ENCODE measurements around the gene ARPC2. TPM values are rescaled to one million over a fixed set of nuclear protein-coding genes. Genes with fewer than 3 reads are reported as not detected.

ARPC2 gene
- total RNA-seq, 5 donors from 2014 or later (not counting 1 experiment from before 2014, with no cell fraction given) = 347 to 487 (median 390) TPM

GRCh38 chr2:218226903-218227302 lies 9.9 kb downstream of the ARPC2 start:
- Histone ChIP-seq H3K9me3 (no peaks in the 10 kb centered on the region), H3K27ac (ENCODE audit: low read length) (peak overlapping the region; percentile 38), H3K36me3 (ENCODE audit: control insufficient read depth in 2 of 2, extremely low read depth in 1 of 2, insufficient read depth in 1 of 2, low read length in 1 of 2) (peaks cover 14 to 69% of the 10 kb centered on the region in 2 donors), H3K4me1 (ENCODE audit: control insufficient read depth in 1 of 2, extremely low read depth in 1 of 2, insufficient read depth in 2 of 2, low read length in 2 of 2) (peaks cover 66 to 68% of the 10 kb centered on the region in 2 experiments), H3K27me3 (replicated peaks in 1 of 2; ENCODE audit: control insufficient read depth in 2 of 2, extremely low read depth in 1 of 2, insufficient read depth in 2 of 2, low read length in 1 of 2) (no peaks in the 10 kb centered on the region), H3K4me3 (ENCODE audit: control insufficient read depth in 1 of 2, extremely low read depth in 1 of 2, low read length in 1 of 2) (no peak overlapping the region)
- Mint-ChIP-seq H3K36me3 (peaks cover 55% of the 10 kb centered on the region), H3K9me3 (no peaks in the 10 kb centered on the region), H3K4me3 (peak overlapping the region in 1 of 3 donors; percentile 100), H3K27ac (peak overlapping the region; percentile 81 to 94), H3K27me3 (no peaks in the 10 kb centered on the region), H3K4me1 (peaks cover 89 to 93% (median 92%) of the 10 kb centered on the region in 3 donors)
- no peak for ATAC-seq (replicated peaks in 1 of 4)
- 59% methylated on average over 2 of the region's 3 CpGs for WGBS (ENCODE audit: insufficient coverage)
- no peak for DNase-seq
- CTCF ChIA-PET = interaction anchor here (0.6 to 1.6 kb wide), 7 partner anchors 28 to 980 kb away, joined by 3 to 8 read pairs (median 4); partner anchors contain the start of gene ZFAND2B (in 1 of the 2)
- POLR2A ChIA-PET = interaction anchor here (0.6 to 1.6 kb wide), 7 partner anchors 9 to 652 kb away, joined by 3 to 13 read pairs (median 4); no protein-coding TSS in a partner anchor

GRCh38 chr2:218228366-218229090 lies 11.5 kb downstream of the ARPC2 start:
- DNase-seq (no peak), ATAC-seq (replicated peaks in 1 of 4) (no peak)
- H3K4me3 ChIP-seq (ENCODE audit: control insufficient read depth in 1 of 2, extremely low read depth in 1 of 2, low read length in 1 of 2) = no peak overlapping the region
- 100% methylated on average over 2 of the region's 6 CpGs for WGBS (ENCODE audit: insufficient coverage)
- peak overlapping the region; percentile 70 for H3K27ac ChIP-seq (ENCODE audit: low read length)
- Mint-ChIP-seq H3K4me1 (peaks cover 81 to 86% (median 84%) of the 10 kb centered on the region in 3 donors), H3K36me3 (peaks cover 63% of the 10 kb centered on the region), H3K27me3 (no peaks in the 10 kb centered on the region), H3K9me3 (no peaks in the 10 kb centered on the region), H3K4me3 (peak overlapping the region in 2 of 3 donors; percentile 48 to 70), H3K27ac (peak overlapping the region; percentile 81 to 92)
- no peaks in the 10 kb centered on the region for H3K27me3 ChIP-seq (replicated peaks in 1 of 2; ENCODE audit: control insufficient read depth in 2 of 2, extremely low read depth in 1 of 2, insufficient read depth in 2 of 2, low read length in 1 of 2)
- no peaks in the 10 kb centered on the region for H3K9me3 ChIP-seq
- CTCF ChIA-PET = interaction anchor here (0.5 to 3.1 kb wide), 12 partner anchors 9 to 243 kb away, joined by 3 to 33 read pairs (median 4); partner anchors contain the start of genes AAMP (in 1 of the 2), CXCR1 (in 1 of the 2) and PNKD (in 1 of the 2)
- H3K36me3 ChIP-seq (ENCODE audit: control insufficient read depth in 2 of 2, extremely low read depth in 1 of 2, insufficient read depth in 1 of 2, low read length in 1 of 2) = peaks cover 14 to 77% of the 10 kb centered on the region in 2 donors
- POLR2A ChIA-PET = interaction anchor here (0.5 to 1.8 kb wide), 10 partner anchors 8 to 1766 kb away, joined by 3 to 36 read pairs (median 4); no protein-coding TSS in a partner anchor
- peaks cover 53 to 54% of the 10 kb centered on the region in 2 experiments for H3K4me1 ChIP-seq (ENCODE audit: control insufficient read depth in 1 of 2, extremely low read depth in 1 of 2, insufficient read depth in 2 of 2, low read length in 2 of 2)

GRCh38 chr2:218229239-218229638 lies 12.2 kb downstream of the ARPC2 start:
- Histone ChIP-seq H3K4me1 (ENCODE audit: control insufficient read depth in 1 of 2, extremely low read depth in 1 of 2, insufficient read depth in 2 of 2, low read length in 2 of 2) (peaks cover 46 to 47% of the 10 kb centered on the region in 2 experiments), H3K27ac (ENCODE audit: low read length) (peak overlapping the region; percentile 70), H3K36me3 (ENCODE audit: control insufficient read depth in 2 of 2, extremely low read depth in 1 of 2, insufficient read depth in 1 of 2, low read length in 1 of 2) (peaks cover 14 to 78% of the 10 kb centered on the region in 2 donors), H3K27me3 (replicated peaks in 1 of 2; ENCODE audit: control insufficient read depth in 2 of 2, extremely low read depth in 1 of 2, insufficient read depth in 2 of 2, low read length in 1 of 2) (no peaks in the 10 kb centered on the region), H3K9me3 (no peaks in the 10 kb centered on the region), H3K4me3 (ENCODE audit: control insufficient read depth in 1 of 2, extremely low read depth in 1 of 2, low read length in 1 of 2) (no peak overlapping the region)
- ChIA-PET CTCF (interaction anchor here (0.7 to 3.1 kb wide), 13 partner anchors 10 to 167 kb away, joined by 3 to 33 read pairs (median 5); partner anchors contain the start of genes AAMP (in 1 of the 2), CXCR1 (in 1 of the 2) and PNKD (in 1 of the 2)), POLR2A (interaction anchor here (0.5 to 1.8 kb wide), 18 partner anchors 8 to 1908 kb away, joined by 3 to 36 read pairs (median 4); partner anchors contain the start of genes AAMP (in 1 of the 2) and PNKD (in 1 of the 2))
- DNase-seq = peak in 22 of 35 experiments; percentile 9 to 71 (median 26)
- Mint-ChIP-seq H3K4me3 (peak overlapping the region; percentile 48 to 70 (median 66)), H3K36me3 (peaks cover 63% of the 10 kb centered on the region), H3K27me3 (no peaks in the 10 kb centered on the region), H3K4me1 (peaks cover 81 to 84% (median 82%) of the 10 kb centered on the region in 3 donors), H3K27ac (peak overlapping the region; percentile 81 to 92), H3K9me3 (no peaks in the 10 kb centered on the region)
- WGBS (ENCODE audit: insufficient coverage) = 0% methylated on average over 1 of the region's 3 CpGs
- ATAC-seq (replicated peaks in 1 of 4) = peak; percentile 84 to 94 (median 90)

- Histone ChIP-seq H3K27ac (ENCODE audit: low read length) (peak overlapping the region; percentile 70), H3K9me3 (no peaks in the 10 kb centered on the region), H3K4me3 (ENCODE audit: control insufficient read depth in 1 of 2, extremely low read depth in 1 of 2, low read length in 1 of 2) (no peak overlapping the region), H3K27me3 (replicated peaks in 1 of 2; ENCODE audit: control insufficient read depth in 2 of 2, extremely low read depth in 1 of 2, insufficient read depth in 2 of 2, low read length in 1 of 2) (no peaks in the 10 kb centered on the region), H3K4me1 (ENCODE audit: control insufficient read depth in 1 of 2, extremely low read depth in 1 of 2, insufficient read depth in 2 of 2, low read length in 2 of 2) (peaks cover 41 to 42% of the 10 kb centered on the region in 2 experiments), H3K36me3 (ENCODE audit: control insufficient read depth in 2 of 2, extremely low read depth in 1 of 2, insufficient read depth in 1 of 2, low read length in 1 of 2) (peaks cover 14 to 80% of the 10 kb centered on the region in 2 donors)
- peaks cover 63% of the 10 kb centered on the region for H3K36me3 Mint-ChIP-seq
- no peaks in the 10 kb centered on the region for H3K27me3 Mint-ChIP-seq
- H3K27ac Mint-ChIP-seq = peak overlapping the region; percentile 90 to 92
- POLR2A ChIA-PET = interaction anchor here (0.6 to 1.8 kb wide), 12 partner anchors 9 to 1908 kb away, joined by 3 to 36 read pairs (median 5); partner anchors contain the start of genes AAMP (in 1 of the 2) and PNKD (in 1 of the 2)
- peaks cover 75 to 81% (median 78%) of the 10 kb centered on the region in 3 donors for H3K4me1 Mint-ChIP-seq
- no peaks in the 10 kb centered on the region for H3K9me3 Mint-ChIP-seq
- peak overlapping the region in 2 of 3 donors; percentile 39 to 70 for H3K4me3 Mint-ChIP-seq
- WGBS (ENCODE audit: insufficient coverage) = 15% methylated on average over 3 of the region's 4 CpGs
- CTCF ChIA-PET = interaction anchor here (0.7 to 3.1 kb wide), 12 partner anchors 10 to 418 kb away, joined by 3 to 33 read pairs (median 5); partner anchors contain the start of genes AAMP (in 1 of the 2), CXCR1 (in 1 of the 2) and PNKD (in 1 of the 2)
- DNase-seq = peak in 1 of 35 experiments; percentile 12
- ATAC-seq (replicated peaks in 1 of 4) = peak in 2 of 4 experiments; percentile 20 to 44
Observed at GRCh38 chr2:218229851-218230250, 12.9 kb downstream of the ARPC2 start.

- H3K9me3 Mint-ChIP-seq = no peaks in the 10 kb centered on the region
- ChIA-PET CTCF (interaction anchor here (0.7 to 3.1 kb wide), 14 partner anchors 9 to 675 kb away, joined by 3 to 33 read pairs (median 4); partner anchors contain the start of genes AAMP (in 1 of the 2), ARPC2 (in 1 of the 2), CXCR1 (in 1 of the 2) and PNKD (in 1 of the 2)), POLR2A (interaction anchor here (0.7 to 1.1 kb wide), 8 partner anchors 9 to 427 kb away, joined by 3 to 6 read pairs (median 5); no protein-coding TSS in a partner anchor)
- peak overlapping the region; percentile 90 to 92 for H3K27ac Mint-ChIP-seq
- Histone ChIP-seq H3K27me3 (replicated peaks in 1 of 2; ENCODE audit: control insufficient read depth in 2 of 2, extremely low read depth in 1 of 2, insufficient read depth in 2 of 2, low read length in 1 of 2) (no peaks in the 10 kb centered on the region), H3K4me3 (ENCODE audit: control insufficient read depth in 1 of 2, extremely low read depth in 1 of 2, low read length in 1 of 2) (no peak overlapping the region), H3K9me3 (no peaks in the 10 kb centered on the region), H3K27ac (ENCODE audit: low read length) (peak overlapping the region; percentile 70), H3K36me3 (ENCODE audit: control insufficient read depth in 2 of 2, extremely low read depth in 1 of 2, insufficient read depth in 1 of 2, low read length in 1 of 2) (peaks cover 14 to 81% of the 10 kb centered on the region in 2 donors), H3K4me1 (ENCODE audit: control insufficient read depth in 1 of 2, extremely low read depth in 1 of 2, insufficient read depth in 2 of 2, low read length in 2 of 2) (peaks cover 31 to 39% of the 10 kb centered on the region in 2 experiments)
- H3K36me3 Mint-ChIP-seq = peaks cover 60% of the 10 kb centered on the region
- no peaks in the 10 kb centered on the region for H3K27me3 Mint-ChIP-seq
- DNase-seq (peak in 21 of 35 experiments; percentile 6 to 61 (median 25)), ATAC-seq (replicated peaks in 1 of 4) (peak in 2 of 4 experiments; percentile 34 to 61)
- WGBS (ENCODE audit: insufficient coverage) = no CpG with 5 or more reads among the region's 1 CpG
- H3K4me1 Mint-ChIP-seq = peaks cover 65 to 72% (median 68%) of the 10 kb centered on the region in 3 donors
- peak overlapping the region; percentile 39 to 70 (median 62) for H3K4me3 Mint-ChIP-seq
Observed at GRCh38 chr2:218230882-218231281, 13.9 kb downstream of the ARPC2 start.

Measured in T-cell (primary cell).